ENCODE results near the gene HIRA.

- no peak for TF ChIP-seq CTCF (IDR thresholded peaks at IDR 0.05)
- TF ChIP-seq POLR2A (IDR thresholded peaks at IDR 0.05) = no peak
These were observed 17.3 kb upstream of the HIRA start for GRCh38 chr22:19448739-19449421.

Measured in thyroid gland (tissue), 4 donors.